ENCODE data around the gene HOXB6.

The HOXB6 gene

DNA sequence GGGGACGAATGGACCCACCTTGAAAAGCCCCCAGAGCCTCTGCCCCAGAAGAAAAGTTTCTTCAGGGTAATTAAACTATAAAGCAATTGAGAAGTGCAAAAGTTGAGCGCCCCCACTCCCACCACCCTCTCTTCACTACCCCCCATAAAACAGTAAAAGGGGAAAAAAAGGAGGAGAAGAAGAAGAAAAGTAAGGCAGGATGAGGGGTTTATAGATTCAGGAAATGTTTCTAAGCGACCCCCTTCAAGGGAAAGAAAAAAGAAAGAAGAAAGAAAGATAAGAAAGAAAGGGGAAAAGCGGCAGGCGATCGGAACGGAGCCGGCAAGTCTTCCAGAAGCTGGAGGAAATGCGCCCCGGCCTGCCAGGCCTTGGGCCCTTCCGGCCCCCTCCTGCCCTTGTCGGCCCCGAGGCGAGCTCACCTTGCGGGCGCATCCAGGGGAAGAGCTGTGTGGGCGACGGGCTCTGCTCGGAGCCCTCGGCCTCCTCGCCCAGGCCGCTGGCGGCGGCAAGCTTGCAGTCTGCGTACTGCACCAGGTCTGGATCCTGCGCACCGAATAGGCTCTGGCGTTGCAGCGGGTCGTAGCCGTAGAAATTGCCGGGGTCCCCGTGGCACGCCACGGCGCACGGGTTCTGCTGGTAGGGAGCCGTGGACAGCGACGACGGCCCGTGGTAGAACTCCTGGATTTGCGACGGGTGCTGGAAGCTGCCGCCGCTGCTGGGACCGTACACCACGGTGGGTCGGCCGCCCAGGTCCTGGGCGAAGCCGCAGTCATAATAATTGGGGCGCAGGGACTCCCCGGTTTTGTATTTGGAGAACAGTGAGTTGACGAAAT is 9.3 kb upstream of the HOXB6 start:
- DNase-seq (ENCODE audit: low read depth, low spot score) = no peak
- Histone ChIP-seq H3K9ac (ENCODE audit: insufficient read length) (peak overlapping the region; percentile 51), H3K9me3 (ENCODE audit: low read depth, low read length) (no peaks in the 10 kb centered on the region), H3K36me3 (ENCODE audit: insufficient read depth, low read length) (no peaks in the 10 kb centered on the region), H3K27ac (no peak overlapping the region), H3K4me3 (peak overlapping the region; percentile 84)
- TF ChIP-seq FOXP2 (optimal IDR thresholded peaks at IDR 0.05; ENCODE audit: control extremely low read depth, extremely low read length, insufficient read depth) (no peak), POLR2AphosphoS5 (IDR thresholded peaks at IDR 0.05; ENCODE audit: borderline replicate concordance, low read depth, low read length) (no peak), EZH2 (IDR thresholded peaks at IDR 0.05) (no peak)

DNA sequence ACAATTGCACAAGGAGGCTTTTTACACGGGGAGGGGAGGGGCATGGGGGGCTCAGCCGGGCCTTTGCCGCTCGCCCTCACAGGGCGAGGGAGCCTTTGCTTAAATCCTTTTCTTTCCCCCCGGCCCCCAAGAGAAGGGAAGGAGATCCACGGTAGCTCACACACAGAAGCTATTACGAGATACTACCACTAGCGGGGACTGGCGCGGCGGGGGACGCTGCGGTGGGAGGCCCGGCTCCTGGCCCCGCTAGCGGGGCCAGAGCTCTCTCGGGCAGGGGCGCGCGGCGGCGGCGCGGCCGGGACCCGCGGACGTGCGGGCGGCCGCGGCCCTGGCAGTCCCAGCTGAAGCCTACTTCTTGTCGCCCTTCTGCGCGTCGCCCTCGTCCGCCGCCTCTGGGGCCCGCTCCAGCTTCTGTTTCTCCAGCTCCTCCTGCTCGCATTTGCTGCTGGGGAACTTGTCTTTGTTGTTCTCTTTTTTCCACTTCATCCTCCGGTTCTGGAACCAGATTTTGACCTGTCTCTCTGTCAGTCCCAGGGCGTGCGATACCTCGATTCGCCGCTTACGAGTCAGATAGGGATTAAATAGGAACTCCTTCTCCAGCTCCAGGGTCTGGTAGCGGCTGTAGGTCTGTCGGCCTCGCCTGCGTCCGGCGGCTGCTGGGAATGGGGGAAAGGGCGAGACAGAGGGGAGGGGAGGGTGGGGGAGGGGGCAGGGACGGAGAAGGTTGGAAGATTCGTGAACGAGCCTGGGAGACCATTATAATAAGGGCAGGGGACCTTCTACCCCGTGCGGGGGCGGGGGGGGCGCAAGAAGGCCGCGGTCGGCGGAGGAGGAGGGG is 8.3 kb upstream of the HOXB6 start:
- Histone ChIP-seq H3K9me3 (ENCODE audit: low read depth, low read length) (no peaks in the 10 kb centered on the region), H3K4me3 (peak overlapping the region; percentile 84), H3K36me3 (ENCODE audit: insufficient read depth, low read length) (no peaks in the 10 kb centered on the region), H3K27ac (peak overlapping the region; percentile 90), H3K9ac (ENCODE audit: insufficient read length) (peak overlapping the region; percentile 65)
- no peak for DNase-seq (ENCODE audit: low read depth, low spot score)
- TF ChIP-seq FOXP2 (optimal IDR thresholded peaks at IDR 0.05; ENCODE audit: control extremely low read depth, extremely low read length, insufficient read depth) = no peak
- TF ChIP-seq POLR2AphosphoS5 (IDR thresholded peaks at IDR 0.05; ENCODE audit: borderline replicate concordance, low read depth, low read length) = no peak
- no peak for TF ChIP-seq EZH2 (IDR thresholded peaks at IDR 0.05)

DNA sequence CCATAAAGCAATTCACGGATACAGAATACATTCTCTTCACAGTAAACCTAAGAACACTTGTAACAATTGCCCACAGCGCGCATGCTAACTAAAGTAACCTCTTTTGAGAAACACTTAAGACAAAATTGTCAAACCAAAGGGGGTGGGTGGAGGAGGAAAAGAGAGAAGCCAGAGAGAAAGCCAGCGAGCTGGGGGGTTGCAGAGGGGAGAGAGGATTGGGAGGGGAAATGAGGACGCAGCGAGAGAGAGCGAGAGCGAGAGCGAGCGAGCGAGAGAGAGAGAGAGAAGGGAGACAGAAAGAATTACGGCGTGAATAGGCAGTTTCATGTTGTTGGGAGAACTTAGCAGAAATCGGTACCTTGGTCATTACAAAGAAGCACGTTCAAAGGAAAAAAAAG is 7.7 kb upstream of the HOXB6 start:
- H3K9ac ChIP-seq (ENCODE audit: insufficient read length) = peak overlapping the region; percentile 65

DNA sequence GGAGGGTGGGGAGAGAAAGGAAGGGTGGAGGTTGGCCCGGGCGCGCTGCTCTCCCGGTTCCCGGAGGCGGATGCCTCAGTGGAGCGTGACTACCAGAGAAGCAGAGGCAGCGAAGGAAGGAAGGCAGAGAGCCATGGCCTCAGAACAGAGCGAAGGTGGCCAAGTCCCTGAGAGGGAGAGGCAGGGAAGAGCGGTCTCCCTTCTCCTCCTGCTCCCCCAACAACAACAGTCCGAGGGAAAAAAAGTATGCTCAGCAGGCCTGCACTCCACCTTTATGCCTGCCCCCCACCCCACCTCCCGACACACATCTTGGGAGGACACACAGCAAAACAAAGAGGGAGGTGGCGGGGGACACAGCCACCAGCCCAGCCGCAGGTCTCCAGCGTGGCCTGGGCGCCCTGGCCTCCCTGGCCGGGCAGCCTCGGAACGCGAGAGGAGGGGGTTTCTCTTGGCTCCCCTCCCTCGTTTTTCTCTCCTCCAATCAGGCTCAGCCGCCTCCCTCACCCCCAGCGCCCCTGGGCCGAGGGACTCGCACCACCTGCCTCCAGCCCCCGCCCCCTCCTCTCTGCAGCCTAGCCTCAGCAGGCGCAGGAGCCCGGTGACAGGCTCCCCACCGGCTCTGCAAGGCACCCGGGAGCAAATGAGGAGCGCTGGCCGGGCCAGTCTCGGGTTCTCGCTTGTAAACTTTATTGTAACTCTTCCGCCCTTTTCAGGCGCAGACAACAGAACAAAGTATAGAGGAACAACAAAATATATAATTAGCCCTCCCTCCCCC is 7.1 kb upstream of the HOXB6 start:
- no peak for DNase-seq (ENCODE audit: low read depth, low spot score)
- H3K9ac ChIP-seq (ENCODE audit: insufficient read length) = peak overlapping the region; percentile 85

More for the DNA sequence above, 7.7 kb upstream of the HOXB6 start:
- Histone ChIP-seq H3K27ac (peak overlapping the region; percentile 90), H3K36me3 (ENCODE audit: insufficient read depth, low read length) (0 out of 2 replicates have a peak, but pooled peaks cover 3% of the 10 kb centered on the region), H3K9me3 (ENCODE audit: low read depth, low read length) (no peaks in the 10 kb centered on the region), H3K4me3 (peak overlapping the region; percentile 84)
- TF ChIP-seq POLR2AphosphoS5 (IDR thresholded peaks at IDR 0.05; ENCODE audit: borderline replicate concordance, low read depth, low read length) (peak; percentile 13; the same call in 1 of the 2 replicates), EZH2 (IDR thresholded peaks at IDR 0.05) (no peak)
- no peak for DNase-seq (ENCODE audit: low read depth, low spot score)

DNA sequence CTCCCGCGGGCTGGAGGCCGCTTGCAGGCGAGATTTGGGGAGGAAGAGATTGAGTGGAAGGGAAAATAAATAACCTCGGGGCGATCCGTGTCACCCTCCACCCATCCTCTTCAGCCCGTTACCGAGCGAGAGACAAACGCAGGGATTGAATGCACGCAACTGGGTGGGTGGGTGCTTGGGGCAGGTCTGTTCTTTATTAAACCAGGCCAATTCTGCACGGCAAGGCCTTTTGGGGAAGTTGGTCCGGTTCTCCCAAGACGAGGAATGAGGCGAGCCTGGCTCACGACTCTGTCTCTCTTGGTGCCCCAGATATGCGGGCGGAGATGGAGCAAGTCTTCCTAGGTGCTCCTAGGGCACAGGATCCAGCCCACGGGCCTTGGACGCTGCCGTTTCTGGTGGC is 6.4 kb upstream of the HOXB6 start:
- peak overlapping the region; percentile 90 for H3K27ac ChIP-seq
- H3K36me3 ChIP-seq (ENCODE audit: insufficient read depth, low read length) = 0 out of 2 replicates have a peak, but pooled peaks cover 11% of the 10 kb centered on the region
- H3K9ac ChIP-seq (ENCODE audit: insufficient read length) = peak overlapping the region; percentile 85

More for the DNA sequence above, 7.1 kb upstream of the HOXB6 start:
- 0 out of 2 replicates have a peak, but pooled peaks cover 7% of the 10 kb centered on the region for H3K36me3 ChIP-seq (ENCODE audit: insufficient read depth, low read length)
- H3K4me3 ChIP-seq = peak overlapping the region; percentile 84
- TF ChIP-seq POLR2AphosphoS5 (IDR thresholded peaks at IDR 0.05; ENCODE audit: borderline replicate concordance, low read depth, low read length) = no peak
- no peak for TF ChIP-seq FOXP2 (optimal IDR thresholded peaks at IDR 0.05; ENCODE audit: control extremely low read depth, extremely low read length, insufficient read depth)
- TF ChIP-seq EZH2 (IDR thresholded peaks at IDR 0.05) = no peak
- peak overlapping the region; percentile 90 for H3K27ac ChIP-seq
- no peaks in the 10 kb centered on the region for H3K9me3 ChIP-seq (ENCODE audit: low read depth, low read length)

DNA sequence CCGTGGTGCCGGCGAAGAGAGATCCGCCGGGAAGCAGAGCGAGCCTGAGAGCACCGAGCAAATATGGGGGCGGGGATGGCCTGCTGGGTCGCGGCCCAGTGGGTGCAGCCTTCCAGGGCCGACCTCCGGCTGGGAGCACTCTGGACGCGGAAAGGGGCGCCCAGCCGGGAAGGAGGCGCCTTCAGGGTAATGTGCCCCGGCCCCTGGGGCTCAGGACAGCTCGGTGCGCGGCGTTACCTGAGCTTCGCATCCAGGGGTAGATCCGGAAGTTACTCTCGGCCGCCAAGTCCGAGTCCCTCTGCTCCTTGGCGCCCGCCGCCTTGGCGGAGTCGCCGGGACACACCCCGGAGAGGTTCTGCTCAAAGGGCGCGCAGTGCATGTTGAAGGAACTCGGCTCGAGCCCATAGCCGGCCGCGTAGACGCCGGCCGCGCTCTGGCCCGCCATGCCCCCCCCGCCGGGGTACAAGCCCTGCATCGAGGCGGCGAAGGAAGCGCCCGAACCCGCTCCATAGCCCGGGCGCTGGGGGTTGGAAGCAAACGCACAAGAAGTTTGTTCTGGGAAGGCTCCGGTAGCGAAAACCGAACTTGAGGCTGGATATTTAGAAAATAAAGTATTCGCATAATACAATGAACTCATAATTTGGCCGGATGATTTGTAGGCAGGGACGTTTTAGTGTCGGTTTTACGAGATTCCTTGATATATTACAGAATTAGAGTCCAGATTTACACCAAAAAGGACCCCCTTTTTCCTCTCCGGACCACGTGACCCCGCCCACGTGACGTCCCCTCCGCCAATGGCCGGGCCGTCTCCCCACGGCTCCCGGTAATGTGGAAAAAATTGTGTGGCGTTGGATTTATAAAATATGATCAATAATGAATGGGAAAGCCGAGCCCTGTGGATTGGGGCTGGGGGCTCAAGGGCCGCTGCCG is 5.8 kb upstream of the HOXB6 start, which contains the start of gene HOXB7:
HOXB7 (minus strand) TSS at position 736 of the 930 bp plus-strand sequence; CDS start at position 637, 99 bp downstream.
- peak within 1 kb of the TSS; percentile 90 for H3K27ac ChIP-seq
- peak within 1 kb of the TSS; percentile 85 for H3K9ac ChIP-seq (ENCODE audit: insufficient read length)
- 0 out of 2 replicates have a peak, but pooled peaks cover 11% of the 10 kb centered on the region for H3K36me3 ChIP-seq (ENCODE audit: insufficient read depth, low read length)
- H3K9me3 ChIP-seq (ENCODE audit: low read depth, low read length) = no peaks in the 10 kb centered on the region
- TF ChIP-seq POLR2AphosphoS5 (IDR thresholded peaks at IDR 0.05; ENCODE audit: borderline replicate concordance, low read depth, low read length) (peak; percentile 40; the same call in 1 of the 2 replicates), EZH2 (IDR thresholded peaks at IDR 0.05) (no peak)
- H3K4me3 ChIP-seq = peak within 1 kb of the TSS; percentile 84
- DNase-seq (ENCODE audit: low read depth, low spot score) = no peak

More for the DNA sequence above, 6.4 kb upstream of the HOXB6 start:
- Histone ChIP-seq H3K9me3 (ENCODE audit: low read depth, low read length) (no peaks in the 10 kb centered on the region), H3K4me3 (peak overlapping the region; percentile 84)
- TF ChIP-seq FOXP2 (optimal IDR thresholded peaks at IDR 0.05; ENCODE audit: control extremely low read depth, extremely low read length, insufficient read depth) (no peak), EZH2 (IDR thresholded peaks at IDR 0.05) (no peak), POLR2AphosphoS5 (IDR thresholded peaks at IDR 0.05; ENCODE audit: borderline replicate concordance, low read depth, low read length) (no peak; the same call in 1 of the 2 replicates)
- DNase-seq (ENCODE audit: low read depth, low spot score) = no peak

DNA sequence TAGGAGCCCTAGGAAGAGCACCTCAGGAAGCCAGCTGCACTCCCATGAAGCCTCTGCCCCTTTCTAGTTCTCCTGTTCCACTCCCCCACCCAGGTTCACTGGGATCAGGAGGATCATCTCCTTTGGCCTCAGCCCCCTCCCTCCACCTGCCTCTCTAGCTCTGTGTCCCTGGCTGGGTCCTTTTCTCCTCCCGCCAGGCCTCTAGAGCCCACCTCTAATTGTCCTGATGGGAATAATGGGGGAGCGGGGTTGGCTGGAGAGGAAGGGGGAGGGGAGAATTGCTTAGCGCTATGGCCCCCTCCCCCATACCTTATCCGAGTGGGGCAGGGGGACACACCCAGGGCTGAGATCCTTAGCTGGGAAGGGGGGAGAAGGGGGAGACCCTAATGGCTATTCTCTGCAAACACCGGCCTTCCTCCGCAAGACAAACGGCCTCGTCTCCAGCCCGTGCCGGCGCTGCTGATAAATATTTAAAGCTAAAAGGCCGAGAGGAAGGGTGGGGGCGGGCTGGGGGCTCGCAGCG is 5.0 kb upstream of the HOXB6 start:
- 0 out of 2 replicates have a peak, but pooled peaks cover 11% of the 10 kb centered on the region for H3K36me3 ChIP-seq (ENCODE audit: insufficient read depth, low read length)
- TF ChIP-seq FOXP2 (optimal IDR thresholded peaks at IDR 0.05; ENCODE audit: control extremely low read depth, extremely low read length, insufficient read depth) (no peak), EZH2 (IDR thresholded peaks at IDR 0.05) (no peak), POLR2AphosphoS5 (IDR thresholded peaks at IDR 0.05; ENCODE audit: borderline replicate concordance, low read depth, low read length) (no peak)
- H3K9ac ChIP-seq (ENCODE audit: insufficient read length) = peak overlapping the region; percentile 85
- H3K9me3 ChIP-seq (ENCODE audit: low read depth, low read length) = no peaks in the 10 kb centered on the region
- DNase-seq (ENCODE audit: low read depth, low spot score) = no peak
- peak overlapping the region; percentile 84 for H3K4me3 ChIP-seq
- peak overlapping the region; percentile 90 for H3K27ac ChIP-seq

Data from SK-N-MC (cell line).